Effector CD4-positive, alpha-beta T cell (primary cell): ENCODE data around the gene PKHD1.

ENCODE experiments used
- DNase-seq: peaks from one replicate; pipeline ENCODE4 v3.0.0-alpha.2; 2020

The PKHD1 gene

DNA sequence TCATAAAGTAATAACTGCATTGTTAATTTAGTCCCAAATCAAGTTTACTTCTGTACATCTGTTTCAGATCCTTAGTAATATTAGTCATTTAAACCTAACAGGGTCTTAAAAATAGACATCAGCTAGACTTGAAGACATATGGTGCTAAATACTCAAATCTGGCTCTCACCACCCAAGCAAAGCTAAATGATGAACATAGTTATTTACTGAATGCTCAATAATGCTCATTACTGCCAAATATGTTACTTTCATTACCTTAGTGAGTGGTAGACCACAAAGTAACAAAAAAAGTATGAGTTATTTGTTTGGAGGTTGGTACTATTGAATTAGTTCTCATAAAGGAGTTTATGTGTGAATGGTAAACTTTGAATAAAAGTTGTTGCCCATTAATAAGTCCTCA, 502.1 kb downstream of the PKHD1 start:
- no peak for DNase-seq

DNA sequence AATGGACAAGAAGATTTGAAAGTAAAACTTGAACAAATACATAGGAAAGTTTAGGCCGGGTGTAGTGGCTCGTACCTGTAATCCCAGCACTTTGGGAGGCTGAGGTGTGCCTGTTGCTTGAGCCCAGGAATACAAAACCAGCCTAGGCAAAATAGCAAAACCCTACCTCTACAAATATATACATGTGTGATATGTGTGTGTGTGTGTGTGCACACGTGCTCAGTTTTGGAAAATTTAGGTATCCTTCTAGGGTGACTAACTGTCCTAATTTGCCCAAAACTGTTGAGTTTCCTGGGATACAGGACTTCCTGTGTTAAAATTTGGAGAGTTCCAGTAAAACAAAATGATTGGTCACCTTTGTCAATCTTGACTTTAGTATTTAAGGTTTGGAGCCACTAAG, 503.2 kb downstream of the PKHD1 start:
- no peak for DNase-seq

DNA sequence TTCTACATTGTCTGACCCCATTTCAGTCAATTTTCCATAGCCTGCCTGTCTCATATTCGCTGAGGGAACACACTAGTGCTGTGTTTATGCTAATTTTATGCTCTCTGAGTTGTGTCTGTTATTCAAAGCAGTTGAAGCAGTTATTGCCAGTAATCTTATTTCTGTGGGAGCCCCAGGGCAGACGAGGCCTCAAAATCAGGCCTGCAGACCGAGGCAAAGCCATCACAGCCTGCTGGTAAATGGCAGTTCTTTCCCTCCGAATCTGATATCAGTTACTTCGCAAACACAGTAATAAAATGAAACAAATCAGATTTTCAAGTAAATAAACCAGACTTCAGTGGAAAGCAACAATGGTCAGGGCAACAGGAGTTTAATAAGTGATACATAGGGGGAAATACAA, 508.4 kb downstream of the PKHD1 start:
- no peak for DNase-seq

DNA sequence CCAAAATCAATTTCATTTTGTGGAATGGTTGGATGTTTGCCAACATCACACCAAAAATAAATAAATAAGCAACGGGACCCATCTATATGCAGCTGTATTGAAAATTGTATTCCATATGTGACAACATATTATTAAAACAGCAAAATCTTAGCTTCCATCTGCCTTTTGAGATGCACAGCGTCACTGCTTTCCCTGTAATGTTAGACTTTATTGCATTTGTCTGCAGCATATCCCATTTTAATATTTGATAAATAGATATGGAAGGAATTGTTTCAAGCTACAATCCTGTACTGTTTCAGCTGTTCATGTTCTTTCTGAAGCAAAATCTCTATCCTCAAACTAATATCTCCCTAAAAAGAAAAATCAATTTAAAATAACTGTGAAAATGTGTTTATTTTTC, 509.1 kb downstream of the PKHD1 start:
- DNase-seq = no peak

DNA sequence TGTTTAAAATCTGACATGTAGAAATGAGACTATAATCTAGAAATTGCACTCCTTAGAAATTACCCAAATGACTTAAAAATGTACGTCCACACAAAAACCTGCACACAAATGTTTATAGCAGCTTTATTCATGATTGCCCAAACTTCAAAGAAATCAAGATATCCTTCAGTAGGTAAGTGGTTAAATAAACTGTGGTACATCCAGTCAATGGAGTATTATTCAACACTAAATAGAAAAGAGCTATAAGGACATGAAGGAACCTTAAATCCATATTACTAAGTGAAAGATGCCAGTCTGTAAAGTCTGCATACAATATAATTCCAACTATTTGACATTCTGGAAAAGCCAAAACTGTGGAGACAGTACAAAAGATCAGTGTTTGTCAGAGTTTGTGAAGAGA, 513.4 kb downstream of the PKHD1 start:
- DNase-seq = no peak

DNA sequence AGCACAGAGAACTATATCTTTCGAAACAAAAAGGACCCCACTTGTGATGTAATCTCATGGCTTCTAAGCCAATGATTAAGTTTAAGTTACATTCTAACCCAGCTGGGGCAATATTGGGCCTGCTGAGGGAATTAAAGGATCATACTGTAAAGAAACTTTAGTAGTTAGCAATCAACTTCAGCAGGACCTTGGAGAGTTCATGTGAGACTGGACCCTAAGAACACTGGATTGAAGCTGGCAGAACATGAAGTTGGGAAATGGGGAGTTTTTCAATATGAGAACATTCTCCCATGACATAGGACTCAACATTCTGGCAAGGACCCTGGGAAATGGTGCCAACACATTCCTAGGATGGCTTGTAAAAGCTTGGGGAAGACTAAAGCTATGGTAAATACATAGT, 516.2 kb downstream of the PKHD1 start:
- no peak for DNase-seq

DNA sequence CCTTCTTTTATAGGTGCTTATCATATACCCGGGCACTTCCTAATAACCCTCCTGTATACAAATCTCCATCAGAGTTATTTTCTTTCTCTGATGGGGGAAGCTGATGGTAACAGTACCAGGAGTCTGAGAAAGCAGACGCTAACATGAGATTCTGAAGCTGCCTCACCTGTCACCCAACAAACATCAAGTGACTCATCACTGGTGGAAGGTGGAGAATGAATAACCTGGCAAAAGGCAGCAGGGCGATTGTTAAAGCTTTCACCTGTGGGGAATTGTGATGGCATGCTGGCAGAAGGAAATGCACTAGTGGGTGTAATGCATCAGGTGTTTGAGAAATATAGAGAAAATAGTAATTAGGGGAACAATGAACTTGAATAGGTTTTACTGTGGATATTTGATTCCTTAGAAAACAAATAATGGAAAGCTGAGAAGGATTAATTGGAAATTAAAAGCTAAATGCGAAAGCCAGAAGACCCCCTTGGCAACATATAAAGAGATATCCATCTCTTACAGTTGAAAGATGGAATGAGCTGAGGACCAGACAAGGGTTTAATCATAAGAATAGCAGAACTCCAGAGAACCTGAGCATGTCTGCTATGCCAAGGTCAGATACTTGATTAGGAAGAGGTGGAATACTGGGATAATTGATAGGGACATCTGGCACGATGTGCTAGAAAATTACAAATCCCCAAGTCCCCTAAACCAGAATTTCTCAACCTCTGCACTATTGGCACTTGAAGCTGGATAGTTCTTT, 517.1 kb downstream of the PKHD1 start:
- no peak for DNase-seq

DNA sequence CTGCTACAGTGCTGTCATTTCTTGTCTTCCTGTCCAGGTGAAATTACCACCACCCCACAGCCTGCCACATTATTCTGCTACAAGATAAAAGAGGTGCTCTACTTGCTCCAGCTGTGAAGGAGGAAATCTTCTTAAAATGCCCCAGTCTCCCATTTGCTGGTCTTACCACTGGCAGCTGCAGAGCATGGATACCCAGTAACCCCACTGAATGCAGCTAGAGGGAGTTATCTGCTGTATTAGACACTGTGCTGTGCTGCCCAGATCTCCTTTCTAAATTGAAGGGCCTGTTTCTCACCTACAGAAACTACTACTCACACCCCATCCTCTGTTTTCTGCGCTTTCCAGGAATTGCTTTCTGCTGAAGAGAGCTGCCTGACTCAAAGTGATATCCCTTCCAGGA, 517.8 kb downstream of the PKHD1 start:
- DNase-seq = no peak

DNA sequence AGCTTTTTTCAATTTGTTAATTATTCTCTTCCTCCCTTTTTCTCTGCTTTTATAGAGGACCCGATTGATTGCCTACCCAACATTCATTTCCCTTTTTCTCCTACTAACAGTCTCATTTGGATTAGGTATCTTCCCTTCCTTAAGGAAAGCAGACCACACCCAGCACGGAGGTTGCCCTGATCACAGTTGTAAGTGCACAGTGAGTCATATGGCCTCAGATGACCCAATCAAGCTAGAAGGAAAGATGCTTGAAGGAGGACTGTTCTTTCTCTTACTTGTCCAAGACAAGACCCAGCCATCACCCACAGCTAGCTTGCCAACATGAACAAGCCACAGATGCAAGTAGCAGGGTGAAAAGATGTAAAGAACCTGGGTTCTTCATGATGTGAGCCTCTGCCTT, 518.6 kb downstream of the PKHD1 start:
- no peak for DNase-seq

DNA sequence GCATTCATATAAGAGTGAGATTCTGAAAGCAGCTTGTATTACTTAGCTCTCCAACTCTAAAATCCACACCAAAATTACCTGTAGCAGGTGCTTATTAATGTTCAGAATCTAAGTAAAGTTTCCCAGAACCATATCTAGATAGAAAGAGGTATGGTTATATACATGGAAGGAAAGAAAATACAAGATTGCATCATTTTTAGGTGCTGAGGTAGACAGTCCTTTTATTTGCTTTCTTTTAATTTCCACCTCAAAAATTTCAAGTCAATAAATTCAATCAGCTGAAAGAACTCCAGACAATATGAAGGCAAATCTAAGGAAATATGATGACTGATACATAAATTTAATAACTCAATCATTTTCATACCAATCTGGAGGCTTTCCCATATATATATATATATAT, 521.9 kb downstream of the PKHD1 start:
- DNase-seq = no peak
